HG02798 (cell line): Measurements from ENCODE around the gene SPRY2.
A peak's percentile ranks its signal among the peaks of the same experiment; 100 is the strongest.
"Not testable (repeated sequence)": the region's sequence is repeated elsewhere in the genome, so short reads cannot be mapped to it uniquely, and the experiment has no call there.

ENCODE experiments used
- ATAC-seq: cut with Tn5 transposase; IDR thresholded peaks from one replicate; pipeline ENCODE4 v1.9.1; 2021; ENCODE audit warnings: mild to moderate bottlenecking; ENCODE audit not compliant: unreplicated experiment, poor library complexity

SPRY2 gene

GRCh38 chr13:80355496-80356094, 14.7 kb upstream of the SPRY2 start:
- ATAC-seq = not testable (repeated sequence)

GRCh38 chr13:80348750-80349149, 7.8 kb upstream of the SPRY2 start:
- no peak for ATAC-seq

GRCh38 chr13:80348314-80348713, 7.4 kb upstream of the SPRY2 start:
- ATAC-seq = no peak

GRCh38 chr13:80345771-80346510, 5.0 kb upstream of the SPRY2 start:
- no peak for ATAC-seq

GRCh38 chr13:80344032-80344431, 3.1 kb upstream of the SPRY2 start:
- ATAC-seq = not testable (repeated sequence)

- peak; percentile 67 for ATAC-seq
Measured at GRCh38 chr13:80342471-80343371, 1.8 kb upstream of the SPRY2 start.

GRCh38 chr13:80341756-80342370, 937 bp upstream of the SPRY2 start:
- ATAC-seq = no peak

GRCh38 chr13:80340651-80341100, 250 bp downstream of the SPRY2 start:
- ATAC-seq = peak; percentile 35

GRCh38 chr13:80339912-80340650, 845 bp downstream of the SPRY2 start:
- no peak for ATAC-seq

- ATAC-seq = no peak
Measured at GRCh38 chr13:80339563-80339911, 1.4 kb downstream of the SPRY2 start.

- peak; percentile 36 for ATAC-seq
Measured at GRCh38 chr13:80338781-80339562, 2.0 kb downstream of the SPRY2 start.

GRCh38 chr13:80337288-80338081, 3.4 kb downstream of the SPRY2 start:
- no peak for ATAC-seq

GRCh38 chr13:80336776-80337287, 4.1 kb downstream of the SPRY2 start:
- no peak for ATAC-seq

GRCh38 chr13:80336370-80336769, 4.6 kb downstream of the SPRY2 start:
- no peak for ATAC-seq

GRCh38 chr13:80334597-80335260, 6.2 kb downstream of the SPRY2 start:
- no peak for ATAC-seq

GRCh38 chr13:80331984-80332383, 8.9 kb downstream of the SPRY2 start:
- ATAC-seq = no peak

GRCh38 chr13:80329250-80329649, 11.7 kb downstream of the SPRY2 start:
- peak; percentile 39 for ATAC-seq

- ATAC-seq = no peak
Measured at GRCh38 chr13:80319004-80319403, 21.9 kb downstream of the SPRY2 start.
